Neural progenitor cell (in vitro differentiated cells): ENCODE data around the gene HIC1.

Source experiments
- CTCF ChIP-seq: fragments of 200-600 bp; sonication (generic); IDR thresholded peaks from 2 replicates; pipeline ENCODE4 v1.5.1; 2017; ENCODE audit warnings: antibody characterized with exemption, mild to moderate bottlenecking
- EZH2 ChIP-seq: fragments of 200-600 bp; sonication (generic); IDR thresholded peaks from 2 replicates; pipeline ENCODE4 v1.6.1; 2017; ENCODE audit warnings: antibody characterized with exemption, mild to moderate bottlenecking, moderate library complexity
- EZH2phosphoT487 ChIP-seq: fragments of 200-600 bp; sonication (generic); IDR thresholded peaks from 2 replicates; pipeline ENCODE4 v1.6.1; 2017; ENCODE audit warnings: antibody characterized with exemption

GRCh38 chr17:2077040-2077439, 22.1 kb downstream of the HIC1 start:
- no peak for TF ChIP-seq EZH2phosphoT487
- no peak for TF ChIP-seq CTCF
- no peak for TF ChIP-seq EZH2
